AG09309 (cell line): ENCODE data around the gene KCNT1.

ENCODE experiments used
- DNase-seq: peaks from one replicate; pipeline ENCODE4 v3.0.0-alpha.2; 2010; ENCODE audit warnings: low read depth
- H3K4me3 ChIP-seq: 2 replicates; pipeline ENCODE4 v1.5.1; 2011; ENCODE audit warnings: mild to moderate bottlenecking, low read depth, low read length, moderate library complexity; ENCODE audit not compliant: control insufficient read depth
- CTCF ChIP-seq: IDR thresholded peaks from 2 replicates; pipeline ENCODE4 v1.5.1; 2011; ENCODE audit warnings: mild to moderate bottlenecking, low read depth, low read length, inconsistent platforms; ENCODE audit not compliant: insufficient read depth, control insufficient read depth; ENCODE audit errors: missing control alignments

The KCNT1 gene

GRCh38 chr9:135771401-135772051 is 69.5 kb downstream of the KCNT1 start:
- TF ChIP-seq CTCF, result no peak
- DNase-seq, result no peak
- no peak overlapping the region for H3K4me3 ChIP-seq

GRCh38 chr9:135772056-135772646 is 70.2 kb downstream of the KCNT1 start:
- no peak for TF ChIP-seq CTCF

GRCh38 chr9:135772702-135773493 is 70.9 kb downstream of the KCNT1 start:
- no peak for TF ChIP-seq CTCF
- no peak for DNase-seq
- no peak overlapping the region for H3K4me3 ChIP-seq

More at GRCh38 chr9:135772056-135772646, 70.2 kb downstream of the KCNT1 start:
- no peak for DNase-seq
- H3K4me3 ChIP-seq, result no peak overlapping the region

DNA sequence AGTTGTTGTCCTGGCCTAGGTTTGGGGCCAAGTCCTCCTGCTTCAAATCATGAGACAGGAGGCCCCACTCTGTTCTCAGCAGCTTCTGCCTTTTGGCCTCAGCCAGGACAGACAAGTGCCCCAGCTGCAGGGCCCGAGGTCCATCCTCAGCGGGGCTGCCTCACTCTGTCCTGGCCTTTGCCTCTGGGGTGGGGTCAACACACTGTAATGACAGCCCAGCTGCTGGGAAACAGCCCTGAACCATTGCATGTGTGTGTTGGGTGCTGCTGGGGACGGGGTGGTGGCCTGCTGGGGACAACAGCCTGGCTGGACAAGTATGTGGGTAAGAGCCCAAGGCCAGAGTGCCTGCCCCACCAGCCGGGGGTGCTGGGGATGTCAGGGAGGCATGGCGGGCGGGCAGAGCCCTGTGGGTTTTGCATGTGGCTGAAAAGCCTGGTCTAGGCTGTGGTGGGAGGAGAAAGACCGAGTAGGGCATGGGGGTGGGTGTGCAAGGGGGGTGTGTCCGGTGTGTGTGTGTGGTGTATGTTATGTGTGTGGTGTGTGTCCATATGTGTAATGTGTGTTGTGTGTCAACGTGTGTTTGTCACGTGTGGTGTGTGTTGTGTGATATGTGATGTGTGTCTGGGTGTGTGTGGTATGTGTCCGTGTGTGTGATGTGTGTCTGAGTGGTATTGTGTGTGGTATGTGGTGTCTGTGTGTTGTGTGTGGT is 71.7 kb downstream of the KCNT1 start:
- DNase-seq, result no peak
- no peak for TF ChIP-seq CTCF
- no peak overlapping the region for H3K4me3 ChIP-seq

- no peak for TF ChIP-seq CTCF
- DNase-seq, result no peak
- no peak overlapping the region for H3K4me3 ChIP-seq
Measured at GRCh38 chr9:135774239-135774747, 72.3 kb downstream of the KCNT1 start.
